NT2/D1 (cell line): Measurements from ENCODE around the gene RUNX2.

Source experiments
- SUZ12 ChIP-seq: IDR thresholded peaks from 2 replicates; pipeline ENCODE4 v1.6.1; 2011; ENCODE audit not compliant: insufficient read length, insufficient read depth; ENCODE audit errors: extremely low read depth
- YY1 ChIP-seq: IDR thresholded peaks from 2 replicates; pipeline ENCODE4 v1.6.1; 2011; ENCODE audit not compliant: insufficient read length, insufficient read depth

- TF ChIP-seq YY1 = no peak
- no peak for TF ChIP-seq SUZ12
These were observed 351.5 kb downstream of the RUNX2 start for GRCh38 chr6:45679631-45680030.
